NOMO-1 (cell line): ENCODE results near the gene SLC38A10.

Experiments
- DNase-seq, 2 experiments: peaks; one replicate each; lab custom pipeline; 2025; ENCODE audit not compliant: unreplicated experiment in 2 of 2; lab: John Stamatoyannopoulos, UW

SLC38A10 gene

GRCh38 chr17:81295031-81295675 is at the start of gene SLC38A10:
SLC38A10 (minus strand) TSS chr17:81295307; CDS start chr17:81294921, 386 bp downstream.
- peak; percentile 87 to 92 for DNase-seq

- no peak for DNase-seq
These were observed 47.4 kb upstream of the SLC38A10 start for GRCh38 chr17:81342269-81343070.

GRCh38 chr17:81341516-81342268 is 46.6 kb upstream of the SLC38A10 start:
- DNase-seq: no peak

- no peak for DNase-seq
These were observed 45.8 kb upstream of the SLC38A10 start for GRCh38 chr17:81340607-81341515.

- no peak for DNase-seq
These were observed 44.6 kb upstream of the SLC38A10 start for GRCh38 chr17:81339534-81340296.

GRCh38 chr17:81339191-81339533 is 44.1 kb upstream of the SLC38A10 start:
- DNase-seq: no peak

- no peak for DNase-seq
These were observed 43.4 kb upstream of the SLC38A10 start for GRCh38 chr17:81338274-81339190.

- no peak for DNase-seq
These were observed 42.4 kb upstream of the SLC38A10 start for GRCh38 chr17:81337476-81337879.

- DNase-seq: no peak
These were observed 41.8 kb upstream of the SLC38A10 start for GRCh38 chr17:81336930-81337325.

GRCh38 chr17:81336296-81336929 is 41.3 kb upstream of the SLC38A10 start:
- no peak for DNase-seq

- no peak for DNase-seq
These were observed 40.7 kb upstream of the SLC38A10 start for GRCh38 chr17:81335773-81336157.

GRCh38 chr17:81334987-81335772 is 40.1 kb upstream of the SLC38A10 start:
- DNase-seq: no peak

GRCh38 chr17:81334391-81334901 is 39.3 kb upstream of the SLC38A10 start:
- DNase-seq: no peak

- no peak for DNase-seq
These were observed 38.7 kb upstream of the SLC38A10 start for GRCh38 chr17:81333616-81334368.

- no peak for DNase-seq
These were observed 37.9 kb upstream of the SLC38A10 start for GRCh38 chr17:81332914-81333528.

- no peak for DNase-seq
These were observed 37.2 kb upstream of the SLC38A10 start for GRCh38 chr17:81332118-81332834.
